GM19025 (cell line): ENCODE results near the gene KCNE5.
"Not testable (repeated sequence)": the region's sequence is repeated elsewhere in the genome, so short reads cannot be mapped to it uniquely, and the experiment has no call there.

Experiments used
- ATAC-seq: cut with Tn5 transposase; IDR thresholded peaks from one replicate; pipeline ENCODE4 v1.9.1; 2021; ENCODE audit warnings: mild to moderate bottlenecking, low read depth, moderate library complexity; ENCODE audit not compliant: unreplicated experiment

KCNE5 gene

DNA sequence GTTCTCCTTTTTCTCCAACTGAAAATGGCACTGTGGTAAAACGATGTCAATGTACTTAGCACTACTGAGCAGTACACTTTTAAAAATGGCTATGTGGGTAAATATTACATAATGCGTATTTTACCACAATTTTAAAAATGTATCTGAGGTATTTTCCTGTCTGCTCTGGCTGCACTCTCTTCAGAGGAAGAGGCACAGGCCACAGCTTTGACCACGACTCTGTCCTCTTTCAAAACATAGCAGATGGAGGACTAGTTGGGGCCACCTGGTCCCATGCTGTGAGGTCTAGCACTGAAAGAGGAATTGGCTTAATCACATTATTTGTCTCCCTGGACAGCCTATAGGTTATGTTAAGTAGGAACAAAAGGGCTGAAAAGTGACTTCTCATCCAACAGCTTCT, 5.2 kb downstream of the KCNE5 start:
- no peak for ATAC-seq

DNA sequence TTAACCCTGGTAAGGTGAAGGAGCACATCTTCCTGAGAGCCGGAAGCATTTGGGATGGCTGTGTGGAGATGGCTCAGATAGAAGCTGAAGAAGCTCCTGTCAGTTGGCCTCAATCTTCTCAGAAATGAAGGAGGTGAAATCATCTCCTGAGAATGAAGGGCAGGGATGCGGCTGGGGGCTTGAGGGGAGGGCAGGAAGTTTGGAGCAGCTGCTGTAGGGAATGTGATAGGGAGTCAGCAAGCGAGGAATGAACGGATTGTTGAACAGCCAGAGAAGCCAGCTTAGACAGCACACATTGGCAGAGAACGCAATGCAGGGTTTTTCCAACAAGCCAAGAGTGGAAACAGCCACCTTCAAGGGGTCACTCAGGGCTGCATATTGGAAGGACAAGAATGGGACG, 10.0 kb downstream of the KCNE5 start:
- no peak for ATAC-seq

DNA sequence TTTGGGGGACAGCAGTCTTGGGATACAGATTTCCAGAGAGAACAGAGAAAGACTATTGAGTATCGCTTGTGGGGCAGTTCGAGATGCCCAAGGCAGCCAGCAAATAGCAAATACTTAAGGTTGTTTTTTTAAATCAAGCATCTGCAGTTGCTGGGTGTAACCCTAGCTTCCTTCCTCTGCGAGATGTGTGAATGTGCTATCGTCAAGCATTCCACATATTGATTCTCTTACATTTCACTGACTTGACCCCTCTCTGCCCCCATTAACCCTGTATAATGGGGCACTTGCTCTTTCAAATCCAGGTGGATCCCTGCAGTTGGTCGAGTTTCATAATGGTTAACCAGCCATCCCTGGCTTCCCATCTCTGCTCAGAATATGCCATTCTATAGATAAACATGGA, 23.5 kb downstream of the KCNE5 start:
- no peak for ATAC-seq

GRCh38 chrX:109600237-109600651, 24.7 kb downstream of the KCNE5 start:
- ATAC-seq, result no peak

- no peak for ATAC-seq
Measured at GRCh38 chrX:109596015-109596414, 29.0 kb downstream of the KCNE5 start.

GRCh38 chrX:109590176-109590575, 34.8 kb downstream of the KCNE5 start:
- ATAC-seq, result no peak

GRCh38 chrX:109585488-109585887, 39.5 kb downstream of the KCNE5 start:
- ATAC-seq, result no peak

DNA sequence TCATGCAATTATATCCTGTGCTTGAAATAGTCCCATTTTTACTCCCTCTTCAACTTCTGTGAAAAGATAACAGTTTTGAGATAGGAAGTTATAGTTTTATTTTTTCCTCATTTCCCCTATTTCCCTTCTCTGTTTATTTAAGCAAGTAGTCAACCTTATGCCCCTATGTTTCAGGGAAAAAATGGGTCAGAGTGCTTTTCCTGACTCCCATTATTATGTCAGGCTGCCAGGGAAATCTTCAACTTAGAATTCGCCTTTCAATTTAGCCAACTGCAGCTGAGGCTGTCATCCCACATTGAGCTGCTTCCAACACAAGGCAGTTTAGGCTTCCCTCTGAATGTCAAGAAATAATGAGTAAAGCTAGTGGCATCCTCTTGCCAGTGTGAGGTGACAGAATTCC, 46.1 kb downstream of the KCNE5 start:
- no peak for ATAC-seq

DNA sequence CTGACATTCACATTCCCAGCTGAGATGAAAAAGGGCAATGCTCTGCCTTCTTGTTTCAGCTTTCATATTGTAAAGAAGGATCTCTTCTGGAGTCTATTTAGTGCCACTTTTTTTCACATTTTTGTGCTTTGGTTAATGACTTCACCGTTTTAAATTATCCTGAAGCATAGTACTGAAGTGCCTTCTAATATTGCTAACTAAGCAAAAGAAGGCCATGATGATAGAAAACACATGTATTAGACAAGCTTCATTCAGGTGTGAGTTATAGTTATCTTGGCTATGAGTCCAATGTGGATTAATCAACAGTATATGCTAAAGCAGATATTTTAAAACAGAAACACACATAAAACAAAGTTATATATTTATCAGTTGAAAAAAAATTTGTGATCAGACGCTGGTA, 47.9 kb downstream of the KCNE5 start:
- ATAC-seq, result no peak

GRCh38 chrX:109576083-109576482, 48.9 kb downstream of the KCNE5 start:
- not testable (repeated sequence) for ATAC-seq
